ENCODE results near the gene SYNGR2.

The SYNGR2 gene

GRCh38 chr17:78168242-78168902 is at the start of gene SYNGR2:
Gene SYNGR2 (plus strand): TSS chr17:78168581. CDS start chr17:78168617, 36 bp downstream.
- intact Hi-C loops (cut with DNase I): no loop called here

GRCh38 chr17:78118801-78119241 is 49.6 kb upstream of the SYNGR2 start:
- intact Hi-C loops (cut with DNase I): no loop called here

More at GRCh38 chr17:78168242-78168902, at the start of gene SYNGR2:
- DNase-seq: peak; percentile 44 to 93 (median 86)

GRCh38 chr17:78120537-78120936 is 47.8 kb upstream of the SYNGR2 start:
- DNase-seq: no peak
- intact Hi-C loops (cut with DNase I): no loop called here

More at GRCh38 chr17:78118801-78119241, 49.6 kb upstream of the SYNGR2 start:
- DNase-seq: no peak

GRCh38 chr17:78120971-78121800 is 47.2 kb upstream of the SYNGR2 start:
- intact Hi-C loops (cut with DNase I): no loop called here
- no peak for DNase-seq

- DNase-seq: no peak
- intact Hi-C loops (cut with DNase I): no loop called here
Measured at GRCh38 chr17:78121801-78122215, 46.6 kb upstream of the SYNGR2 start.

GRCh38 chr17:78122216-78122930 is 46.0 kb upstream of the SYNGR2 start:
- intact Hi-C loops (cut with DNase I): no loop called here
- DNase-seq: no peak

GRCh38 chr17:78122931-78123249 is 45.5 kb upstream of the SYNGR2 start:
- DNase-seq: no peak
- intact Hi-C loops (cut with DNase I): no loop called here

GRCh38 chr17:78123258-78123929 is 45.0 kb upstream of the SYNGR2 start:
- DNase-seq: no peak
- intact Hi-C loops (cut with DNase I): no loop called here

GRCh38 chr17:78124081-78124835 is 44.1 kb upstream of the SYNGR2 start:
- intact Hi-C loops (cut with DNase I): no loop called here

GRCh38 chr17:78124836-78125137 is 43.6 kb upstream of the SYNGR2 start:
- intact Hi-C loops (cut with DNase I): loop anchor here (5.0 kb wide), 1 partner anchor 48 kb away; no protein-coding TSS in a partner anchor

More at GRCh38 chr17:78124081-78124835, 44.1 kb upstream of the SYNGR2 start:
- peak in 2 of 42 donors; percentile 41 to 49 for DNase-seq

GRCh38 chr17:78125138-78125913 is 43.1 kb upstream of the SYNGR2 start:
- intact Hi-C loops (cut with DNase I): loop anchor here (5.0 kb wide), 1 partner anchor 47 kb away; no protein-coding TSS in a partner anchor
- DNase-seq: peak in 1 of 42 donors; percentile 30

More at GRCh38 chr17:78124836-78125137, 43.6 kb upstream of the SYNGR2 start:
- DNase-seq: no peak

- peak in 1 of 42 donors; percentile 35 for DNase-seq
Measured at GRCh38 chr17:78125976-78126894, 42.1 kb upstream of the SYNGR2 start.

GRCh38 chr17:78126895-78127238 is 41.5 kb upstream of the SYNGR2 start:
- intact Hi-C loops (cut with DNase I): loop anchor here (5.0 kb wide), 1 partner anchor 45 kb away; no protein-coding TSS in a partner anchor
- no peak for DNase-seq

More at GRCh38 chr17:78125976-78126894, 42.1 kb upstream of the SYNGR2 start:
- intact Hi-C loops (cut with DNase I): loop anchor here (5.0 kb wide), 1 partner anchor 46 kb away; no protein-coding TSS in a partner anchor

- intact Hi-C loops (cut with DNase I): loop anchor here (5.0 kb wide), 1 partner anchor 45 kb away; no protein-coding TSS in a partner anchor
- peak; percentile 80 to 96 (median 90) for DNase-seq
Measured at GRCh38 chr17:78127239-78127887, 41.0 kb upstream of the SYNGR2 start.

GRCh38 chr17:78127888-78128550 is 40.4 kb upstream of the SYNGR2 start:
- DNase-seq: peak in 22 of 42 donors; percentile 34 to 81 (median 59)
- intact Hi-C loops (cut with DNase I): loop anchor here (1.0 to 5.0 kb wide), 2 partner anchors 13 to 44 kb away; no protein-coding TSS in a partner anchor

Data from head of caudate nucleus (tissue), 42 donors.